ENCODE results near the gene TSG101. TPM values are rescaled to one million over a fixed set of nuclear protein-coding genes. Genes with fewer than 3 reads are reported as not detected.

The TSG101 gene
- total RNA-seq, 3 donors from 2014 or later (not counting 1 experiment from before 2014, with no cell fraction given), result 22.7 to 35.2 (median 23.0) TPM

Other genes with a start within 250 kb of the TSG101 start
- 10 to 100 TPM; 11.5 to 14.5 (median 14.0) TPM for gene HPS5, start 204.8 kb downstream of the TSG101 start, total RNA-seq
- 10 to 100 TPM; 18.4 to 31.5 (median 22.4) TPM for gene GTF2H1, start 204.4 kb downstream of the TSG101 start, total RNA-seq
- gene LDHA, start 132.4 kb downstream of the TSG101 start, total RNA-seq, result 100 to 1,000 TPM; 217 to 275 (median 228) TPM
- gene LDHC, start 114.6 kb downstream of the TSG101 start, total RNA-seq, result not detected
- gene LDHAL6A, start 71.1 kb downstream of the TSG101 start, total RNA-seq, result under 1 TPM; 0.15 to 0.82 (median 0.72) TPM
- gene UEVLD, start 61.8 kb upstream of the TSG101 start, total RNA-seq, result 10 to 100 TPM; 13.6 to 17.8 (median 15.6) TPM
- gene MISFA, start 72.8 kb upstream of the TSG101 start, total RNA-seq, result 1 to 10 TPM; 2.2 to 3.5 (median 2.2) TPM
- 10 to 100 TPM; 58.6 to 62.5 (median 62.0) TPM for gene SPTY2D1, start 107.4 kb upstream of the TSG101 start, total RNA-seq
- 1 to 10 TPM; 3.1 to 9.3 (median 9.0) TPM for gene TMEM86A, start 171.8 kb upstream of the TSG101 start, total RNA-seq
- gene IGSF22, start 199.2 kb upstream of the TSG101 start, total RNA-seq, result 1 to 10 TPM in 2 of 3 donors, under 1 TPM in 1; 0.83 to 1.7 (median 1.2) TPM

Data from natural killer cell (primary cell).